CD14-positive monocyte (primary cell): Measurements from ENCODE around the gene NINL. TPM values are rescaled to one million over a fixed set of nuclear protein-coding genes. Genes with fewer than 3 reads are reported as not detected.

Experiments
- DNase-seq, 3 donors: peaks; one replicate each; pipeline ENCODE4 v3.0.0-alpha.2; 2011 to 2022
- H2AFZ ChIP-seq: 2 replicates; pipeline ENCODE4 v1.6.0; 2012; ENCODE audit warnings: mild to moderate bottlenecking, low read depth, low read length, inconsistent platforms; ENCODE audit not compliant: insufficient read depth, poor library complexity, severe bottlenecking
- H3K27ac ChIP-seq, 2 donors: 1 replicate in 1 of 2; 2 replicates in 1 of 2; pipeline ENCODE4 v1.5.1; 2012 to 2013; ENCODE audit warnings: low read length in 2 of 2, control low read depth in 1 of 2, inconsistent platforms in 1 of 2, low read depth in 1 of 2, mild to moderate bottlenecking in 1 of 2
- H3K27me3 ChIP-seq, 2 donors: one replicate each; pipeline versions ENCODE4 v1.6.0 to v1.6.1; 2011 to 2013; ENCODE audit warnings: low read length in 2 of 2; ENCODE audit not compliant: control insufficient read depth in 2 of 2, insufficient read depth in 2 of 2
- H3K36me3 ChIP-seq, 2 donors: replicated peaks in 1 of 2; 1 replicate in 1 of 2; 2 replicates in 1 of 2; pipeline versions ENCODE4 v1.5.1 to v1.6.1; 2012 to 2013; ENCODE audit warnings: low read length in 2 of 2, control low read depth in 1 of 2, inconsistent platforms in 1 of 2, mild to moderate bottlenecking in 1 of 2; ENCODE audit not compliant: insufficient read depth in 2 of 2, control insufficient read depth in 1 of 2
- H3K4me1 ChIP-seq, 2 donors: 1 replicate in 1 of 2; 2 replicates in 1 of 2; pipeline versions ENCODE4 v1.5.1 to v1.6.1; 2012 to 2013; ENCODE audit warnings: low read length in 2 of 2, control low read depth in 1 of 2, inconsistent platforms in 1 of 2, mild to moderate bottlenecking in 1 of 2, moderate library complexity in 1 of 2; ENCODE audit not compliant: insufficient read depth in 2 of 2, control insufficient read depth in 1 of 2
- H3K4me2 ChIP-seq: replicated peaks from 2 replicates; pipeline ENCODE3; 2012; ENCODE audit warnings: low read length, moderate library complexity, mild to moderate bottlenecking; ENCODE audit not compliant: poor library complexity, severe bottlenecking; ENCODE audit errors: extremely low read depth
- H3K4me3 ChIP-seq, 3 experiments: fragments of 200-600 bp in 1 of 3; sonication (generic) in 1 of 3; replicated peaks in 1 of 3; 1 replicate in 2 of 3; 2 replicates in 1 of 3; pipeline ENCODE4 v1.5.1; 2011 to 2013; ENCODE audit warnings: low read length in 3 of 3, mild to moderate bottlenecking in 3 of 3, control low read depth in 2 of 3, low read depth in 2 of 3, inconsistent platforms in 1 of 3, moderate library complexity in 1 of 3
- H3K79me2 ChIP-seq: 2 replicates; pipeline ENCODE4 v1.6.0; 2012; ENCODE audit warnings: mild to moderate bottlenecking, control low read depth, inconsistent platforms, low read length, moderate library complexity; ENCODE audit not compliant: insufficient read depth
- H3K9ac ChIP-seq: 2 replicates; pipeline ENCODE4 v1.6.0; 2017; ENCODE audit warnings: low read length, mild to moderate bottlenecking; ENCODE audit not compliant: insufficient read depth, poor library complexity, severe bottlenecking
- H3K9me3 ChIP-seq, 2 donors: replicated peaks in 1 of 2; 1 replicate in 1 of 2; 2 replicates in 1 of 2; pipeline versions ENCODE4 v1.5.1 to v1.6.1; 2012 to 2013; ENCODE audit warnings: low read length in 2 of 2, control low read depth in 1 of 2; ENCODE audit not compliant: control insufficient read depth in 1 of 2, insufficient read depth in 1 of 2
- H4K20me1 ChIP-seq: 2 replicates; pipeline ENCODE4 v1.6.0; 2012; ENCODE audit warnings: mild to moderate bottlenecking, low read length, control low read depth, moderate library complexity; ENCODE audit not compliant: insufficient read depth
- H3K27ac Mint-ChIP-seq, 7 donors: one replicate each; pipeline ENCODE4 v1.8.0; 2020; ENCODE audit warnings: mild to moderate bottlenecking in 7 of 7, mixed read lengths in 7 of 7, moderate library complexity in 6 of 7, inconsistent platforms in 2 of 7
- H3K27me3 Mint-ChIP-seq, 3 donors: one replicate each; pipeline ENCODE4 v1.8.0; 2021 to 2022; ENCODE audit warnings: low read depth in 3 of 3, mild to moderate bottlenecking in 3 of 3, mixed read lengths in 3 of 3, moderate library complexity in 3 of 3, inconsistent platforms in 1 of 3
- H3K36me3 Mint-ChIP-seq, 2 donors: one replicate each; pipeline ENCODE4 v1.8.0; 2020; ENCODE audit warnings: mixed read lengths in 2 of 2, inconsistent platforms in 1 of 2, mild to moderate bottlenecking in 1 of 2
- H3K4me1 Mint-ChIP-seq: one replicate; pipeline ENCODE4 v1.8.0; 2020; ENCODE audit warnings: mild to moderate bottlenecking, mixed read lengths
- H3K4me3 Mint-ChIP-seq, 2 donors: one replicate each; pipeline ENCODE4 v1.8.0; 2020; ENCODE audit warnings: mild to moderate bottlenecking in 2 of 2, mixed read lengths in 2 of 2, moderate library complexity in 1 of 2
- H3K9me3 Mint-ChIP-seq, 7 donors: one replicate each; pipeline ENCODE4 v1.8.0; 2020 to 2022; ENCODE audit warnings: mixed read lengths in 7 of 7, mild to moderate bottlenecking in 6 of 7, moderate library complexity in 6 of 7, inconsistent platforms in 2 of 7
- CTCF ChIP-seq: fragments of 200-600 bp; IDR thresholded peaks from one replicate; pipeline ENCODE4 v1.8.0; 2022; ENCODE audit warnings: antibody characterized with exemption, mild to moderate bottlenecking
- WGBS: methylation state at CpG from one replicate; pipeline ENCODE4 v1.1.5; 2013; ENCODE audit warnings: missing lambda C conversion rate; ENCODE audit not compliant: insufficient coverage; 5-methylcytosine and 5-hydroxymethylcytosine counted together
- intact Hi-C, 2 donors: fragments of 100-400 bp; cut with micrococcal nuclease; formaldehyde crosslinking; loops; one replicate each; pipeline versions ENCODE4 v1.15.0 to v1.15.1; 2023
- polyA plus RNA-seq, 3 donors: library from polyadenylated mRNA; depleted of rRNA in 1 of 3; unstranded in 2 of 3; stranded (reverse) in 1 of 3; fragments of 300-500 nt in 2 of 3; fragments of >200 nt in 1 of 3; fragmentation: Illumina TruSeq in 2 of 3; gene quantifications; 1 replicate in 2 of 3; 2 replicates in 1 of 3; pipeline ENCODE4 v1.2.3, GENCODE V29; 2012 to 2021

NINL gene
- polyA plus RNA-seq, 3 donors, result 0.08 to 0.15 TPM; not detected in 1

GRCh38 chr20:25553819-25554296 is 31.5 kb downstream of the NINL start:
- H3K4me1 ChIP-seq, result no peaks in the 10 kb centered on the region
- no peaks in the 10 kb centered on the region for H3K27me3 ChIP-seq
- H3K9ac ChIP-seq, result no peak overlapping the region
- H3K27ac Mint-ChIP-seq, result no peak overlapping the region
- WGBS, result 90% methylated on average over 5 of the region's 6 CpGs
- no peaks in the 10 kb centered on the region for H3K79me2 ChIP-seq
- H3K27me3 Mint-ChIP-seq, result peaks cover 0 to 10% (median 1%) of the 10 kb centered on the region in 3 donors
- H3K4me1 Mint-ChIP-seq, result no peaks in the 10 kb centered on the region
- TF ChIP-seq CTCF, result no peak
- no peak for DNase-seq
- H3K9me3 Mint-ChIP-seq, result peaks cover 0 to 3% (median 0%) of the 10 kb centered on the region in 7 donors
- no peak overlapping the region for H3K4me3 ChIP-seq
- H3K27ac ChIP-seq, result no peak overlapping the region
- H3K4me2 ChIP-seq, result no peak overlapping the region
- H4K20me1 ChIP-seq, result no peaks in the 10 kb centered on the region
- no peaks in the 10 kb centered on the region for H3K36me3 Mint-ChIP-seq
- H3K4me3 Mint-ChIP-seq, result no peak overlapping the region
- no peak overlapping the region for H2AFZ ChIP-seq
- H3K9me3 ChIP-seq, result no peaks in the 10 kb centered on the region
- no peaks in the 10 kb centered on the region for H3K36me3 ChIP-seq
- intact Hi-C loops, result no loop called here

GRCh38 chr20:25552977-25553376 is 32.4 kb downstream of the NINL start:
- Histone ChIP-seq H3K79me2 (no peaks in the 10 kb centered on the region), H4K20me1 (no peaks in the 10 kb centered on the region), H3K9me3 (no peaks in the 10 kb centered on the region), H3K27me3 (no peaks in the 10 kb centered on the region), H3K9ac (no peak overlapping the region), H3K36me3 (no peaks in the 10 kb centered on the region), H2AFZ (no peak overlapping the region), H3K4me1 (no peaks in the 10 kb centered on the region), H3K4me2 (no peak overlapping the region), H3K4me3 (no peak overlapping the region), H3K27ac (no peak overlapping the region)
- Mint-ChIP-seq H3K9me3 (peaks cover 0 to 3% (median 0%) of the 10 kb centered on the region in 7 donors), H3K27ac (no peak overlapping the region), H3K4me3 (no peak overlapping the region), H3K4me1 (no peaks in the 10 kb centered on the region), H3K36me3 (no peaks in the 10 kb centered on the region), H3K27me3 (peaks cover 0 to 10% (median 1%) of the 10 kb centered on the region in 3 donors)
- TF ChIP-seq CTCF, result no peak
- no peak for DNase-seq
- WGBS, result 100% methylated on average over 2 of the region's 5 CpGs
- intact Hi-C loops, result no loop called here
